GM12801 (cell line): ENCODE results near the gene PATE2.

Source experiments
- CTCF ChIP-seq: IDR thresholded peaks from one replicate; pipeline ENCODE4 v1.5.1; 2011; ENCODE audit warnings: control low read depth; ENCODE audit not compliant: insufficient read length; ENCODE audit errors: extremely low read depth

Gene PATE2

GRCh38 chr11:125778728-125779127 lies at the start of gene PATE2:
PATE2 (minus strand) TSS chr11:125778828; CDS start chr11:125778773, 55 bp downstream.
- no peak for TF ChIP-seq CTCF

- TF ChIP-seq CTCF, result no peak
These were observed 29.3 kb upstream of the PATE2 start for GRCh38 chr11:125807909-125808308.

- no peak for TF ChIP-seq CTCF
These were observed 23.8 kb upstream of the PATE2 start for GRCh38 chr11:125802387-125802786.

GRCh38 chr11:125799808-125800207 lies 21.2 kb upstream of the PATE2 start:
- TF ChIP-seq CTCF, result no peak

GRCh38 chr11:125797641-125798040 lies 19.0 kb upstream of the PATE2 start:
- no peak for TF ChIP-seq CTCF

- no peak for TF ChIP-seq CTCF
These were observed 12.2 kb upstream of the PATE2 start for GRCh38 chr11:125790825-125791224.

GRCh38 chr11:125787827-125788226 lies 9.2 kb upstream of the PATE2 start, which contains the start of gene PATE3:
PATE3 (plus strand) TSS chr11:125788127; CDS start chr11:125788152, 25 bp downstream.
- TF ChIP-seq CTCF, result no peak

- no peak for TF ChIP-seq CTCF
These were observed 6.0 kb upstream of the PATE2 start for GRCh38 chr11:125784678-125785077.
